ENCODE results near the gene HDAC5. TPM values are rescaled to one million over a fixed set of nuclear protein-coding genes. Genes with fewer than 3 reads are reported as not detected.

Gene HDAC5
- total RNA-seq, 1 experiment from 2014 or later, result 11.5 TPM

GRCh38 chr17:44110823-44111633, 12.4 kb downstream of the HDAC5 start:
- Histone ChIP-seq H3K27me3 (ENCODE audit: control insufficient read depth, insufficient read depth, low read length) (no peaks in the 10 kb centered on the region), H3K4me1 (ENCODE audit: control insufficient read depth, insufficient read depth, low read length) (peaks cover 28% of the 10 kb centered on the region), H3K27ac (ENCODE audit: low read length) (0 out of 2 replicates have a peak overlapping the region, but pooled peaks have one; percentile 23), H3K4me3 (ENCODE audit: low read depth in 2 of 2, low read length in 2 of 2) (peak overlapping the region; percentile 7 to 25; a peak in 3 of 4 replicates), H3K36me3 (ENCODE audit: control insufficient read depth, insufficient read depth, low read length) (no peaks in the 10 kb centered on the region), H3K9me3 (ENCODE audit: control insufficient read depth, insufficient read depth, low read depth, low read length) (no peaks in the 10 kb centered on the region)
- CTCF ChIA-PET, result interaction anchor here (0.5 to 1.4 kb wide), 2 partner anchors 37 to 57 kb away, joined by 3 to 4 read pairs; no protein-coding TSS in a partner anchor
- POLR2A ChIA-PET, result interaction anchor here (0.6 kb wide), 1 partner anchor 19 kb away, joined by 5 read pairs; no protein-coding TSS in a partner anchor
- intact Hi-C loops (cut with micrococcal nuclease; ENCODE audit: unreplicated experiment) (no loop called here), in situ Hi-C loops (cut with HindIII; ENCODE audit: low pct_unique_long_range_greater_than_20kb, low sequenced_read_pairs) (no loop called here)
- no peak for DNase-seq (ENCODE audit: low read depth, low spot score)
- BruUV-seq (replicated peaks), result no TSS peak
- peak; percentile 85 for ATAC-seq
- no peak for TF ChIP-seq TCF7L2 (IDR thresholded peaks at IDR 0.05; ENCODE audit: low read depth, low read length)
- no peak for TF ChIP-seq POLR2AphosphoS5 (IDR thresholded peaks at IDR 0.05; ENCODE audit: low read depth, low read length)
- TF ChIP-seq SIN3A (IDR thresholded peaks at IDR 0.05; ENCODE audit: borderline replicate concordance, insufficient read depth, low read depth, low read length), result no peak
- TF ChIP-seq REST (IDR thresholded peaks at IDR 0.05; ENCODE audit: insufficient read depth in 1 of 2, low read depth in 2 of 2, low read length in 1 of 2), result no peak
- TF ChIP-seq CTCF (IDR thresholded peaks at IDR 0.05), result no peak

DNA sequence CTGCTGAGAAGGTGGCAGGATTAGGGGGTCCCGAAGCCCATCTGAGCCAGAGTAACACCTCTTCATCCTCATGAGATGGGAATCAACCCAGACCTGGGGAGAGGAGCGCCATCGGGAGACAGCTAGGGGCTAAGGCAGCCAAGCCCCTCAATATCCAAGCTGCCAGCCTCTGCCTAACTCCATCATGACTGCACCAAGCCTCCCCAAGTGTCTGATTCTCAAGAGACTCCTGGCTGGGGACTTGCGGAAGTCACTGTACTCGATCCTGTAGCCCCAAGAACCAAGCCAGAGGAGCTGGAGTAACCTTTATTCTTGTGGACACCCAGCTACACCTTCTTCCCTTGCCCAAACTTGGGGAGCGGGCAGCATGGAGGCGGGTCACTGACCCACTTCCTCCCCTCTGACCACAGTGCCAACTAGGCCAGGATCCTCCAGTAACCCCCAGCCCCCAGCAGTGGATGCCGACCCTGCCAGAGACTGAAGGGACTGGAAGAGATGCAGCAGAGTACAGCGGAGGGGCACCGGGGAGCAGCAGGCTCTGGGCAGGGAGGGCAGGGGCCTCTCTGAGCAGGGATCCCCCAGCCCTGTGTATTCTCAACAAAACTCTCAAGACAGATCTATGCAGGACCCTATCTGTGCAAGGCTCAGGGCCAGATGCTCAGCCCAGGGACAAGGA, 13.3 kb downstream of the HDAC5 start:
- H3K27ac ChIP-seq (ENCODE audit: low read length), result no peak overlapping the region
- H3K36me3 ChIP-seq (ENCODE audit: control insufficient read depth, insufficient read depth, low read length), result no peaks in the 10 kb centered on the region
- H3K4me1 ChIP-seq (ENCODE audit: control insufficient read depth, insufficient read depth, low read length), result peaks cover 28% of the 10 kb centered on the region
- H3K4me3 ChIP-seq (ENCODE audit: low read depth in 2 of 2, low read length in 2 of 2), result peak overlapping the region; percentile 7 to 25; a peak in 2 of 4 replicates
- no peaks in the 10 kb centered on the region for H3K27me3 ChIP-seq (ENCODE audit: control insufficient read depth, insufficient read depth, low read length)
- no TSS peak for BruUV-seq (replicated peaks)
- POLR2A ChIA-PET, result no interaction called here
- H3K9me3 ChIP-seq (ENCODE audit: control insufficient read depth, insufficient read depth, low read depth, low read length), result no peaks in the 10 kb centered on the region
- intact Hi-C loops (cut with micrococcal nuclease; ENCODE audit: unreplicated experiment) (no loop called here), in situ Hi-C loops (cut with HindIII; ENCODE audit: low pct_unique_long_range_greater_than_20kb, low sequenced_read_pairs) (no loop called here)
- CTCF ChIA-PET, result no interaction called here
- TF ChIP-seq SIN3A (IDR thresholded peaks at IDR 0.05; ENCODE audit: borderline replicate concordance, insufficient read depth, low read depth, low read length) (no peak), POLR2AphosphoS5 (IDR thresholded peaks at IDR 0.05; ENCODE audit: low read depth, low read length) (no peak), REST (IDR thresholded peaks at IDR 0.05; ENCODE audit: insufficient read depth in 1 of 2, low read depth in 2 of 2, low read length in 1 of 2) (no peak), CTCF (IDR thresholded peaks at IDR 0.05) (no peak), TCF7L2 (IDR thresholded peaks at IDR 0.05; ENCODE audit: low read depth, low read length) (no peak)
- DNase-seq (ENCODE audit: low read depth, low spot score), result no peak
- no peak for ATAC-seq
